ENCODE results near the gene PGRMC1.
A peak's percentile ranks its signal among the peaks of the same experiment; 100 is the strongest.

The PGRMC1 gene

GRCh38 chrX:119240356-119240755, 4.3 kb downstream of the PGRMC1 start:
- CTCF ChIA-PET: no interaction called here
- peak; percentile 34; the same call in 1 of the 2 replicates for TF ChIP-seq ZNF513 (tag by site-specific recombination; IDR thresholded peaks at IDR 0.05)
- TF ChIP-seq KLF1 (tag by site-specific recombination; IDR thresholded peaks at IDR 0.05): no peak
- TF ChIP-seq ZNF830 (tag by site-specific recombination; IDR thresholded peaks at IDR 0.05; ENCODE audit: low read depth): no peak
- Histone ChIP-seq H3K27ac (ENCODE audit: extremely low read depth, low read depth, low read length) (no peak overlapping the region), H3K4me1 (ENCODE audit: control insufficient read depth, insufficient read depth, low read length) (0 out of 2 replicates have a peak, but pooled peaks cover 4% of the 10 kb centered on the region), H3K9me3 (ENCODE audit: control insufficient read depth, insufficient read depth, low read depth, low read length) (no peaks in the 10 kb centered on the region), H3K36me3 (ENCODE audit: control insufficient read depth in 2 of 2, insufficient read depth in 1 of 2, low read length in 2 of 2) (peaks cover 0 to 45% of the 10 kb centered on the region in 2 experiments), H3K4me3 (ENCODE audit: low read depth, low read length) (no peak overlapping the region)
- POLR2A ChIA-PET: no interaction called here

DNA sequence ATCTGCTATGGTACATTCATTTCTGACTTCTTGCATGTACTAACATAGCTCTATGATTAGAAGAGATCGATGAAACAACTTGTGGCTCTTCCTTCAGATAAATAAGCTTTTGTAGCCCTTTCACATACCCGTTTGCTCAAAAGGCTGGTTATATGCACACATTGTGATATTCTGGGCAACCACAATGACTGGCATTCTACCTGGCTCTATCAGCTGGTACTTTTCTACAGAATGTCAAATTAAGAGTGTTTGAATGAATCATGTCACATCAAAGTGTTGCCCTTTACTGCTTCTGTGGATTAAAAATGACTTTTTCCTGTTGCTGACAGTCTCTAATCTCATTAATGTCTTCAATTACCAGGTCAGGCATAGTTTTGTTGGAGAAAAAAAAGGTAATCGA, 11.6 kb downstream of the PGRMC1 start:
- H3K4me3 ChIP-seq (ENCODE audit: low read depth, low read length): no peak overlapping the region
- no peaks in the 10 kb centered on the region for H3K4me1 ChIP-seq (ENCODE audit: control insufficient read depth, insufficient read depth, low read length)
- TF ChIP-seq HOXA7 (CRISPR knock-in tag; IDR thresholded peaks at IDR 0.05; ENCODE audit: borderline replicate concordance) (no peak), ZBTB1 (tag by site-specific recombination; IDR thresholded peaks at IDR 0.05) (no peak)
- H3K27ac ChIP-seq (ENCODE audit: extremely low read depth, low read depth, low read length): no peak overlapping the region
- peaks cover 0 to 28% of the 10 kb centered on the region in 2 experiments; a peak in 1 of 3 replicates for H3K36me3 ChIP-seq (ENCODE audit: control insufficient read depth in 2 of 2, insufficient read depth in 1 of 2, low read length in 2 of 2)
- no peaks in the 10 kb centered on the region for H3K9me3 ChIP-seq (ENCODE audit: control insufficient read depth, insufficient read depth, low read depth, low read length)
- CTCF ChIA-PET: interaction anchor here (0.6 kb wide), 1 partner anchor 366 kb away, joined by 5 read pairs; no protein-coding TSS in a partner anchor
- POLR2A ChIA-PET: no interaction called here

GRCh38 chrX:119249891-119250290, 13.8 kb downstream of the PGRMC1 start:
- ChIA-PET CTCF (interaction anchor here (0.7 to 1.1 kb wide), 2 partner anchors 132 to 402 kb away, joined by 3 read pairs; no protein-coding TSS in a partner anchor), POLR2A (interaction anchor here (1.3 kb wide), 1 partner anchor 13 kb away, joined by 3 read pairs; no protein-coding TSS in a partner anchor)
- Histone ChIP-seq H3K4me1 (ENCODE audit: control insufficient read depth, insufficient read depth, low read length) (no peaks in the 10 kb centered on the region), H3K27ac (ENCODE audit: extremely low read depth, low read depth, low read length) (no peak overlapping the region), H3K36me3 (ENCODE audit: control insufficient read depth in 2 of 2, insufficient read depth in 1 of 2, low read length in 2 of 2) (peaks cover 0 to 7% of the 10 kb centered on the region in 2 experiments; a peak in 1 of 3 replicates), H3K4me3 (ENCODE audit: low read depth, low read length) (no peak overlapping the region), H3K9me3 (ENCODE audit: control insufficient read depth, insufficient read depth, low read depth, low read length) (no peaks in the 10 kb centered on the region)
- TF ChIP-seq ZNF501 (tag by site-specific recombination; IDR thresholded peaks at IDR 0.05) (no peak), HOXD13 (CRISPR knock-in tag; IDR thresholded peaks at IDR 0.05; ENCODE audit: borderline replicate concordance) (no peak), HOXA7 (CRISPR knock-in tag; IDR thresholded peaks at IDR 0.05; ENCODE audit: borderline replicate concordance) (no peak), ZNF664 (tag by site-specific recombination; IDR thresholded peaks at IDR 0.05) (no peak), ZNF133 (tag by site-specific recombination; IDR thresholded peaks at IDR 0.05) (no peak), HOXC10 (CRISPR knock-in tag; IDR thresholded peaks at IDR 0.05) (no peak), ZBTB10 (tag by site-specific recombination; IDR thresholded peaks at IDR 0.05) (no peak), MYNN (tag by site-specific recombination; IDR thresholded peaks at IDR 0.05; ENCODE audit: borderline replicate concordance) (no peak), ZNF610 (tag by site-specific recombination; IDR thresholded peaks at IDR 0.05; ENCODE audit: borderline replicate concordance) (no peak), ZNF274 (IDR thresholded peaks at IDR 0.05; ENCODE audit: low read length) (no peak), ZNF274 (tag by site-specific recombination; IDR thresholded peaks at IDR 0.05; ENCODE audit: borderline replicate concordance) (no peak), ZNF248 (tag by site-specific recombination; IDR thresholded peaks at IDR 0.05) (no peak), ZXDB (tag by site-specific recombination; IDR thresholded peaks at IDR 0.05) (no peak), ZNF701 (tag by site-specific recombination; IDR thresholded peaks at IDR 0.05) (no peak), GLI2 (tag by site-specific recombination; IDR thresholded peaks at IDR 0.05; ENCODE audit: borderline replicate concordance, low read depth) (no peak), ZNF785 (tag by site-specific recombination; IDR thresholded peaks at IDR 0.05) (no peak), ZNF544 (tag by site-specific recombination; IDR thresholded peaks at IDR 0.05) (no peak), PRDM10 (tag by site-specific recombination; IDR thresholded peaks at IDR 0.05) (no peak), ZNF670 (tag by site-specific recombination; IDR thresholded peaks at IDR 0.05; ENCODE audit: low read depth) (no peak)
- TF ChIP-seq, protein P1, sequence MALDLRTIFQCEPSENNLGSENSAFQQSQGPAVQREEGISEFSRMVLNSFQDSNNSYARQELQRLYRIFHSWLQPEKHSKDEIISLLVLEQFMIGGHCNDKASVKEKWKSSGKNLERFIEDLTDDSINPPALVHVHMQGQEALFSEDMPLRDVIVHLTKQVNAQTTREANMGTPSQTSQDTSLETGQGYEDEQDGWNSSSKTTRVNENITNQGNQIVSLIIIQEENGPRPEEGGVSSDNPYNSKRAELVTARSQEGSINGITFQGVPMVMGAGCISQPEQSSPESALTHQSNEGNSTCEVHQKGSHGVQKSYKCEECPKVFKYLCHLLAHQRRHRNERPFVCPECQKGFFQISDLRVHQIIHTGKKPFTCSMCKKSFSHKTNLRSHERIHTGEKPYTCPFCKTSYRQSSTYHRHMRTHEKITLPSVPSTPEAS (tag by site-specific recombination; IDR thresholded peaks at IDR 0.05): no peak
